KMS-11 (cell line): Measurements from ENCODE around the gene ZC3H15.

Experiments used
- H2AFZ ChIP-seq: fragments of 200-600 bp; sonication (generic); 2 replicates; pipeline ENCODE4 v1.6.1; 2016; ENCODE audit warnings: antibody characterized with exemption, mixed run types, low read depth
- H3K27ac ChIP-seq: fragments of 200-600 bp; sonication (generic); 2 replicates; pipeline ENCODE4 v1.6.1; 2016; ENCODE audit warnings: mild to moderate bottlenecking, mixed run types
- H3K27me3 ChIP-seq: fragments of 200-600 bp; sonication (generic); 2 replicates; pipeline ENCODE4 v1.6.1; 2017; ENCODE audit warnings: mild to moderate bottlenecking, low read depth, mixed run types, moderate library complexity; ENCODE audit not compliant: insufficient read depth
- H3K36me3 ChIP-seq: fragments of 200-600 bp; sonication (generic); 2 replicates; pipeline ENCODE4 v1.6.1; 2017; ENCODE audit warnings: mild to moderate bottlenecking, mixed run types; ENCODE audit not compliant: insufficient read depth
- H3K4me1 ChIP-seq: fragments of 200-600 bp; sonication (generic); 2 replicates; pipeline ENCODE4 v1.6.1; 2016; ENCODE audit warnings: mild to moderate bottlenecking, low read depth, mixed run types; ENCODE audit not compliant: poor library complexity, severe bottlenecking
- H3K4me2 ChIP-seq: fragments of 200-600 bp; sonication (generic); 2 replicates; pipeline ENCODE4 v1.7.0; 2016; ENCODE audit warnings: mild to moderate bottlenecking, mixed run types
- H3K4me3 ChIP-seq: fragments of 200-600 bp; sonication (generic); IDR thresholded peaks from 2 replicates; pipeline ENCODE4 v1.6.1; 2017; ENCODE audit warnings: low read depth, low read length, mixed read lengths; ENCODE audit not compliant: insufficient read depth
- H3K79me2 ChIP-seq: fragments of 200-600 bp; sonication (generic); 2 replicates; pipeline ENCODE4 v1.6.1; 2016; ENCODE audit warnings: low read depth, mixed run types; ENCODE audit not compliant: insufficient read depth
- H3K9ac ChIP-seq: fragments of 200-600 bp; sonication (generic); 2 replicates; pipeline ENCODE4 v1.6.1; 2016; ENCODE audit warnings: mild to moderate bottlenecking, mixed run types
- H4K20me1 ChIP-seq: fragments of 200-600 bp; sonication (generic); 2 replicates; pipeline ENCODE4 v1.6.1; 2016; ENCODE audit warnings: mild to moderate bottlenecking, mixed run types; ENCODE audit not compliant: insufficient read depth
- CTCF ChIP-seq: fragments of 200-600 bp; sonication (generic); conservative IDR thresholded peaks from 2 replicates; pipeline ENCODE4 v1.6.1; 2017; ENCODE audit warnings: low read depth, mild to moderate bottlenecking, antibody characterized with exemption, low read length, moderate library complexity, mixed read lengths

The ZC3H15 gene

GRCh38 chr2:186558512-186559276 lies 72.6 kb downstream of the ZC3H15 start:
- H2AFZ ChIP-seq = no peak overlapping the region
- no peaks in the 10 kb centered on the region for H3K27me3 ChIP-seq
- no peaks in the 10 kb centered on the region for H3K36me3 ChIP-seq
- no peak overlapping the region for H3K4me3 ChIP-seq
- no peak overlapping the region for H3K9ac ChIP-seq
- no peaks in the 10 kb centered on the region for H4K20me1 ChIP-seq
- no peaks in the 10 kb centered on the region for H3K79me2 ChIP-seq
- H3K4me1 ChIP-seq = no peaks in the 10 kb centered on the region
- no peak overlapping the region for H3K27ac ChIP-seq
- TF ChIP-seq CTCF = no peak
- no peak overlapping the region for H3K4me2 ChIP-seq
